Ovary (tissue), 3 donors: ENCODE data around the gene MICU2.

Experiments used
- EP300 ChIP-seq: sonication (generic); formaldehyde crosslinking; IDR thresholded peaks from one replicate; pipeline ENCODE4 v1.6.1; 2017; ENCODE audit warnings: antibody characterized with exemption
- POLR2A ChIP-seq: fragments of 450-650 bp; IDR thresholded peaks from one replicate; pipeline ENCODE4 v1.6.1; 2017; ENCODE audit warnings: antibody characterized with exemption, mild to moderate bottlenecking, moderate library complexity
- TF ChIP-seq, protein P1 (sequence below), 3 donors: fragments of 450-650 bp in 2 of 3; fragments of 200-600 bp in 1 of 3; IDR thresholded peaks; one replicate each; pipeline versions ENCODE4 v1.5.1 to v1.8.0; 2016 to 2022; ENCODE audit warnings: antibody characterized with exemption in 3 of 3, mild to moderate bottlenecking in 1 of 3
- donor health status: DM: no; HTN: no; CAD: no.

DNA sequence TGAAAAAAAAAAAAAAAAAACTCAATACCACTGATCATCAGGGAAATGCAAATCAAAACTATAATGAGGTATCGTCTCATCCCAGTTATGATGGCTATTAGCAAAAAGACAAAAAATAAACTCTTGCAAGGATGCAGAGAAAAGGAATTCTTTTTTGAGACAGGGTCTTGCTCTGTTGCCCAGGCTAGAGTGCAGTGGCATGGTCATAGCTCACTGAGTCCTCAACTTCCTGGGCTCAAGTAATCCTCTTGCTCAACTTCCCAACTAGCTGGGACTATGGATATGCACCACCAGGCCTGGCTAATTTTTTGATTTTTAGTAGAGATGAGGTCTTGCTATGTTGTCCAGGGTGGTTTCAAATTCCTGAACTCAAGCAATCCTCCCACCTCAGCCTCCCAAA lies 59.5 kb downstream of the MICU2 start:
- TF ChIP-seq, protein P1, sequence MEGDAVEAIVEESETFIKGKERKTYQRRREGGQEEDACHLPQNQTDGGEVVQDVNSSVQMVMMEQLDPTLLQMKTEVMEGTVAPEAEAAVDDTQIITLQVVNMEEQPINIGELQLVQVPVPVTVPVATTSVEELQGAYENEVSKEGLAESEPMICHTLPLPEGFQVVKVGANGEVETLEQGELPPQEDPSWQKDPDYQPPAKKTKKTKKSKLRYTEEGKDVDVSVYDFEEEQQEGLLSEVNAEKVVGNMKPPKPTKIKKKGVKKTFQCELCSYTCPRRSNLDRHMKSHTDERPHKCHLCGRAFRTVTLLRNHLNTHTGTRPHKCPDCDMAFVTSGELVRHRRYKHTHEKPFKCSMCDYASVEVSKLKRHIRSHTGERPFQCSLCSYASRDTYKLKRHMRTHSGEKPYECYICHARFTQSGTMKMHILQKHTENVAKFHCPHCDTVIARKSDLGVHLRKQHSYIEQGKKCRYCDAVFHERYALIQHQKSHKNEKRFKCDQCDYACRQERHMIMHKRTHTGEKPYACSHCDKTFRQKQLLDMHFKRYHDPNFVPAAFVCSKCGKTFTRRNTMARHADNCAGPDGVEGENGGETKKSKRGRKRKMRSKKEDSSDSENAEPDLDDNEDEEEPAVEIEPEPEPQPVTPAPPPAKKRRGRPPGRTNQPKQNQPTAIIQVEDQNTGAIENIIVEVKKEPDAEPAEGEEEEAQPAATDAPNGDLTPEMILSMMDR (IDR thresholded peaks at IDR 0.05), result no peak
- no peak for TF ChIP-seq EP300
- TF ChIP-seq POLR2A, result no peak
